NT2/D1 (cell line): ENCODE measurements around the gene SIDT1.

Experiments
- YY1 ChIP-seq: IDR thresholded peaks from 2 replicates; pipeline ENCODE4 v1.6.1; 2011; ENCODE audit not compliant: insufficient read length, insufficient read depth
- ZNF274 ChIP-seq: IDR thresholded peaks from 2 replicates; pipeline ENCODE4 v1.6.1; 2011; ENCODE audit warnings: mild to moderate bottlenecking, low read depth, low read length

DNA sequence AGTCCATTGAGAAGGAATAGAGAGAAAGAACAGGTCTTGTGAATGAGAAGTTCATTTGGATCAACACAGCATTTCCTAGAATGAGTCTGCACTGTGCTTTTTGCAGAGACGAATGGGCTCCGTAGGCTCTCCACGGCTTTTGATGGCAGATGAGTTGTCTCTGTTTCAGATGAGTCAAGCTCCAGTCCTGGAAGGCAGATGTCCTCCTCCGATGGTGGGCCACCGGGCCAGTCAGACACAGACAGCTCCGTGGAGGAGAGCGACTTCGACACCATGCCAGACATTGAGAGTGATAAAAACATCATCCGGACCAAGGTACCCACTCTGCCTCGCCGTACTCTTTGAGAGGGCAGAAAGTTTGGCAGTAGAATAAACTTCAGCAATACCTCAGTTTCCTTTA is 70.5 kb downstream of the SIDT1 start:
- no peak for TF ChIP-seq YY1
- no peak for TF ChIP-seq ZNF274
